ENCODE data around the gene RLN3. TPM values are rescaled to one million over a fixed set of nuclear protein-coding genes. Genes with fewer than 3 reads are reported as not detected.
A peak's percentile ranks its signal among the peaks of the same experiment; 100 is the strongest.

The RLN3 gene
- polyA plus RNA-seq, 1 of the 3 experiments (the other 2 are of a cell fraction) = not detected

GRCh38 chr19:14031719-14032480 lies 4.0 kb downstream of the RLN3 start, which contains the start of gene IL27RA:
IL27RA (plus strand) TSS chr19:14031762; CDS start chr19:14031873, 111 bp downstream.
- peak within 1 kb of the TSS in 1 of 2 experiments; percentile 40; a peak in 3 of 4 replicates for H3K27ac ChIP-seq (ENCODE audit: low read depth in 2 of 2, low read length in 1 of 2)
- H4K20me1 ChIP-seq (ENCODE audit: insufficient read depth) = no peaks in the 10 kb centered on the region
- H3K4me3 ChIP-seq (ENCODE audit: low read depth in 2 of 2, low read length in 1 of 2) = peak within 1 kb of the TSS; percentile 60 to 80
- TF ChIP-seq MXI1 (IDR thresholded peaks at IDR 0.05; ENCODE audit: low read depth, low read length) (peak; percentile 48; the same call in 1 of the 2 replicates), MAX (IDR thresholded peaks at IDR 0.05; ENCODE audit: low read depth) (peak; percentile 73; the same call in 1 of the 2 replicates), PBX3 (IDR thresholded peaks at IDR 0.05) (no peak), RFX5 (IDR thresholded peaks at IDR 0.05; ENCODE audit: low read length) (no peak), CTCF (IDR thresholded peaks at IDR 0.05) (peak; percentile 70), JUND (IDR thresholded peaks at IDR 0.05) (no peak), CHD2 (IDR thresholded peaks at IDR 0.05; ENCODE audit: low read length, partially characterized antibody) (no peak), FOXJ3 (CRISPR knock-in tag; IDR thresholded peaks at IDR 0.05) (no peak), RAD21 (IDR thresholded peaks at IDR 0.05; ENCODE audit: low read length) (peak; percentile 61), TAF1 (IDR thresholded peaks at IDR 0.05; ENCODE audit: borderline replicate concordance, low read depth, low read length) (peak; percentile 32; the same call in 1 of the 2 replicates), SMC3 (IDR thresholded peaks at IDR 0.05; ENCODE audit: low read depth, low read length) (peak; percentile 53; the same call in 1 of the 2 replicates), TCF12 (IDR thresholded peaks at IDR 0.05) (no peak), YY1 (IDR thresholded peaks at IDR 0.05; ENCODE audit: low read depth) (no peak), POLR2AphosphoS5 (IDR thresholded peaks at IDR 0.05; ENCODE audit: low read depth, low read length) (no peak)
- POLR2A ChIA-PET = interaction anchor here (0.8 to 1.6 kb wide), 7 partner anchors 12 to 102 kb away, joined by 3 to 4 read pairs (median 3); partner anchors contain the start of genes PODNL1 and RFX1
- 0% methylated on average over 7 of the region's 63 CpGs for WGBS (ENCODE audit: low lambda C conversion rate)
- H3K27me3 ChIP-seq (ENCODE audit: insufficient read depth) = no peaks in the 10 kb centered on the region
- peaks cover 0 to 3% of the 10 kb centered on the region in 2 experiments; a peak in 1 of 4 replicates for H3K4me1 ChIP-seq (ENCODE audit: control insufficient read depth in 1 of 2, insufficient read depth in 2 of 2, low read depth in 1 of 2, low read length in 1 of 2)
- no peaks in the 10 kb centered on the region for H3K36me3 ChIP-seq (replicated peaks in 1 of 2; ENCODE audit: control insufficient read depth in 1 of 2, insufficient read depth in 2 of 2, low read length in 1 of 2)
- no peaks in the 10 kb centered on the region for H3K9me3 ChIP-seq
- H3K79me2 ChIP-seq (ENCODE audit: insufficient read depth) = no peaks in the 10 kb centered on the region
- peak within 1 kb of the TSS; percentile 93 for H2AFZ ChIP-seq (ENCODE audit: low read depth)
- H3K9me2 ChIP-seq = no peaks in the 10 kb centered on the region
- CTCF ChIA-PET = interaction anchor here (0.6 to 4.0 kb wide), 39 partner anchors 10 to 160 kb away, joined by 3 to 36 read pairs (median 4); partner anchors contain the start of genes DCAF15, MISP3, NANOS3 and PALM3
- H3K4me2 ChIP-seq = peak within 1 kb of the TSS; percentile 98
- peak; percentile 87 for DNase-seq
- H3F3A ChIP-seq (replicated peaks; ENCODE audit: insufficient read depth) = peaks cover 13% of the 10 kb centered on the region
- peak within 1 kb of the TSS; percentile 77 for H3K9ac ChIP-seq
